ENCODE measurements around the gene GLP1R. TPM values are rescaled to one million over a fixed set of nuclear protein-coding genes. Genes with fewer than 3 reads are reported as not detected.

The GLP1R gene
- total RNA-seq, 1 experiment from 2014 or later: 10.2 TPM

DNA sequence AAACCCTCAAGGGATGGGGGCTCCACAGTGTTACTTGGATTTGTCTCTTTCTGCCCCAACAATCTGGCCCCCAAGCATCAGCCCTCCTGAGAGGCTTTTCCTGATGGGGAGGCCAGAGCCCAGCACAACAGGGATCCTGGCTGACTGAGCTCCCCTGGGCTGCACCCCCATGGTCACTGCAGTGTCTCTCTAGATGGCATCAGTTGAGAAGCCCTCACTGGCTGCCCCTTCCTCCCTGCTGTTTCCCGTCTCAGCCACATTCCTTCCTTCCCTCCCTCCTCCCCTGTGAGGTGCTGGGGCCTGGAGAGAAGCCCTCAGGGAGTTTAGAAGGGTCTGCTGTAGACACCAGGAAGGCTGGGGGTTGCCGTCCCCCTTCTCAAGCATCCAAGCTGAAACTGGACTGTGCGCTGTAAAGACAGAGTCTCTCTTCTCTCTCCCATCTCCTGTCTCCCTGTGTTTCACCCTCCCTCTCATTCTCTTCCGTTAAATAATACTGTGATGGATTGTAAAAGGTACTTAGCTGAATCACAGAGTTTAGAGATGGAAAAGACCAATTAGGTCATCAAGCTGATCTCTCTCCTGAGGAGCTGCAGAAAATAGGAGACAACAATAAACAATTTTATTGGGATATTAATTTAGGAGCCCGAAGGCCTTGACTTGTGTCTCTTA, 36.7 kb downstream of the GLP1R start:
- H3K27me3 Mint-ChIP-seq (ENCODE audit: unreplicated experiment): peaks cover 50% of the 10 kb centered on the region
- H3K9me3 Mint-ChIP-seq (ENCODE audit: low read depth, unreplicated experiment): no peaks in the 10 kb centered on the region
- H3K4me3 Mint-ChIP-seq (ENCODE audit: low read depth, unreplicated experiment): no peak overlapping the region
- no TSS peak for BruUV-seq (replicated peaks)
- intact Hi-C loops (cut with micrococcal nuclease; ENCODE audit: unreplicated experiment): no loop called here
- no peaks in the 10 kb centered on the region for H3K4me1 Mint-ChIP-seq (ENCODE audit: low read depth, unreplicated experiment)
- CTCF ChIA-PET: no interaction called here
- TF ChIP-seq CTCF (IDR thresholded peaks at IDR 0.05; ENCODE audit: unreplicated experiment): no peak
- no peaks in the 10 kb centered on the region for H3K36me3 Mint-ChIP-seq (ENCODE audit: insufficient read depth, unreplicated experiment)
- no peak overlapping the region for H3K27ac Mint-ChIP-seq (ENCODE audit: unreplicated experiment)
- no peak for DNase-seq

DNA sequence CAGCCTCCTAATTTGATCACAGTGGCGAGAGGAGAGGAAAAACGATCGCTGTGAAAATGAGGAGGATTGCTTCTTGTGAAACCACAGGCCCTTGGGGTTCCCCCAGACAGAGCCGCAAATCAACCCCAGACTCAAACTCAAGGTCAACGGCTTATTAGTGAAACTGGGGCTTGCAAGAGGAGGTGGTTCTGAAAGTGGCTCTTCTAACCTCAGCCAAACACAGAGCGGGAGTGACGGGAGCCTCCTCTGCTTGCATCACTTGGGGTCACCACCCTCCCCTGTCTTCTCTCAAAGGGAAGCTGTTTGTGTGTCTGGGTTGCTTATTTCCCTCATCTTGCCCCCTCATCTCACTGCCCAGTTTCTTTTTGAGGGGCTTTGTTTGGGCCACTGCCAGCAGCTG, 37.7 kb downstream of the GLP1R start:
- peaks cover 60% of the 10 kb centered on the region for H3K27me3 Mint-ChIP-seq (ENCODE audit: unreplicated experiment)
- intact Hi-C loops (cut with micrococcal nuclease; ENCODE audit: unreplicated experiment): no loop called here
- H3K4me1 Mint-ChIP-seq (ENCODE audit: low read depth, unreplicated experiment): no peaks in the 10 kb centered on the region
- H3K9me3 Mint-ChIP-seq (ENCODE audit: low read depth, unreplicated experiment): no peaks in the 10 kb centered on the region
- no peak overlapping the region for H3K4me3 Mint-ChIP-seq (ENCODE audit: low read depth, unreplicated experiment)
- DNase-seq: no peak
- CTCF ChIA-PET: no interaction called here
- no peaks in the 10 kb centered on the region for H3K36me3 Mint-ChIP-seq (ENCODE audit: insufficient read depth, unreplicated experiment)
- TF ChIP-seq CTCF (IDR thresholded peaks at IDR 0.05; ENCODE audit: unreplicated experiment): no peak
- no TSS peak for BruUV-seq (replicated peaks)
- no peak overlapping the region for H3K27ac Mint-ChIP-seq (ENCODE audit: unreplicated experiment)

DNA sequence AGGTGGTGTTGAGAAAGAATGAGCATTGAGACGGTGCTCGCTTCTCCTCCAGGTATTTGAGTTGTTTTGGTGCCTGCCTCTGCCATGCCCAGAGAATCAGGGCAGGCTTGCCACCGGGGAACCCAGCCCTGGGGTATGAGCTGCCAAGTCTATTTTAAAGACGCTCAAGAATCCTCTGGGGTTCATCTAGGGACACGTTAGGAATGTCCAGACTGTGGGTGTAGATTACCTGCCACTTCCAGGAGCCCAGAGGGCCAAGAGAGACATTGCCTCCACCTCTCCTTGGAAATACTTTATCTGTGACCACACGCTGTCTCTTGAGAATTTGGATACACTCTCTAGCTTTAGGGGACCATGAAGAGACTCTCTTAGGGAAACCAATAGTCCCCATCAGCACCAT, 38.1 kb downstream of the GLP1R start:
- H3K4me1 Mint-ChIP-seq (ENCODE audit: low read depth, unreplicated experiment): no peaks in the 10 kb centered on the region
- intact Hi-C loops (cut with micrococcal nuclease; ENCODE audit: unreplicated experiment): no loop called here
- H3K27me3 Mint-ChIP-seq (ENCODE audit: unreplicated experiment): peaks cover 65% of the 10 kb centered on the region
- DNase-seq: no peak
- no peak overlapping the region for H3K27ac Mint-ChIP-seq (ENCODE audit: unreplicated experiment)
- no TSS peak for BruUV-seq (replicated peaks)
- TF ChIP-seq CTCF (IDR thresholded peaks at IDR 0.05; ENCODE audit: unreplicated experiment): no peak
- H3K9me3 Mint-ChIP-seq (ENCODE audit: low read depth, unreplicated experiment): no peaks in the 10 kb centered on the region
- CTCF ChIA-PET: no interaction called here
- H3K4me3 Mint-ChIP-seq (ENCODE audit: low read depth, unreplicated experiment): no peak overlapping the region
- no peaks in the 10 kb centered on the region for H3K36me3 Mint-ChIP-seq (ENCODE audit: insufficient read depth, unreplicated experiment)

- Mint-ChIP-seq H3K9me3 (ENCODE audit: low read depth, unreplicated experiment) (no peaks in the 10 kb centered on the region), H3K27ac (ENCODE audit: unreplicated experiment) (no peak overlapping the region), H3K36me3 (ENCODE audit: insufficient read depth, unreplicated experiment) (no peaks in the 10 kb centered on the region), H3K4me3 (ENCODE audit: low read depth, unreplicated experiment) (no peak overlapping the region), H3K4me1 (ENCODE audit: low read depth, unreplicated experiment) (no peaks in the 10 kb centered on the region), H3K27me3 (ENCODE audit: unreplicated experiment) (peaks cover 69% of the 10 kb centered on the region)
- no peak for TF ChIP-seq CTCF (IDR thresholded peaks at IDR 0.05; ENCODE audit: unreplicated experiment)
- intact Hi-C loops (cut with micrococcal nuclease; ENCODE audit: unreplicated experiment): no loop called here
- CTCF ChIA-PET: no interaction called here
- no peak for DNase-seq
- BruUV-seq (replicated peaks): no TSS peak
Observed at GRCh38 chr6:39087197-39087596, 38.6 kb downstream of the GLP1R start.
